ENCODE results near the gene ANKFN1.

Gene ANKFN1

GRCh38 chr17:56158344-56158743, 5.1 kb downstream of the ANKFN1 start:
- TF ChIP-seq EZH2phosphoT487 (IDR thresholded peaks at IDR 0.05; ENCODE audit: low read length) (no peak), EZH2 (optimal IDR thresholded peaks at IDR 0.05; ENCODE audit: low read depth, low read length) (no peak), CTCF (IDR thresholded peaks at IDR 0.05; ENCODE audit: low read length) (no peak)
- Histone ChIP-seq H3K9ac (ENCODE audit: low read length) (no peak overlapping the region), H3K36me3 (replicated peaks; ENCODE audit: insufficient read depth, low read length) (no peaks in the 10 kb centered on the region), H4K20me1 (ENCODE audit: insufficient read depth, low read length) (no peaks in the 10 kb centered on the region), H3K27ac (ENCODE audit: low read length) (no peak overlapping the region), H3K4me2 (ENCODE audit: low read depth, low read length) (no peak overlapping the region), H3K9me3 (replicated peaks; ENCODE audit: insufficient read depth, low read length) (no peaks in the 10 kb centered on the region), H3K27me3 (replicated peaks; ENCODE audit: insufficient read depth, low read length) (no peaks in the 10 kb centered on the region), H3K4me3 (ENCODE audit: low read length) (no peak overlapping the region), H2AFZ (ENCODE audit: low read length) (no peak overlapping the region), H3K79me2 (ENCODE audit: low read length) (no peaks in the 10 kb centered on the region), H3F3A (ENCODE audit: insufficient read depth, low read length) (no peaks in the 10 kb centered on the region), H3K9me2 (replicated peaks; ENCODE audit: insufficient read depth, low read length) (no peaks in the 10 kb centered on the region), H3K4me1 (ENCODE audit: low read length) (no peaks in the 10 kb centered on the region)
- DNase-seq: no peak

GRCh38 chr17:56158915-56159825, 5.9 kb downstream of the ANKFN1 start:
- no peaks in the 10 kb centered on the region for H3K9me2 ChIP-seq (replicated peaks; ENCODE audit: insufficient read depth, low read length)
- no peak overlapping the region for H3K27ac ChIP-seq (ENCODE audit: low read length)
- DNase-seq: no peak
- TF ChIP-seq EZH2 (optimal IDR thresholded peaks at IDR 0.05; ENCODE audit: low read depth, low read length) (no peak), CTCF (IDR thresholded peaks at IDR 0.05; ENCODE audit: low read length) (no peak), EZH2phosphoT487 (IDR thresholded peaks at IDR 0.05; ENCODE audit: low read length) (no peak)
- no peaks in the 10 kb centered on the region for H3K4me1 ChIP-seq (ENCODE audit: low read length)
- no peaks in the 10 kb centered on the region for H3K9me3 ChIP-seq (replicated peaks; ENCODE audit: insufficient read depth, low read length)
- H2AFZ ChIP-seq (ENCODE audit: low read length): no peak overlapping the region
- H3F3A ChIP-seq (ENCODE audit: insufficient read depth, low read length): no peaks in the 10 kb centered on the region
- no peaks in the 10 kb centered on the region for H3K27me3 ChIP-seq (replicated peaks; ENCODE audit: insufficient read depth, low read length)
- H3K4me3 ChIP-seq (ENCODE audit: low read length): no peak overlapping the region
- H3K9ac ChIP-seq (ENCODE audit: low read length): no peak overlapping the region
- no peak overlapping the region for H3K4me2 ChIP-seq (ENCODE audit: low read depth, low read length)
- H3K36me3 ChIP-seq (replicated peaks; ENCODE audit: insufficient read depth, low read length): no peaks in the 10 kb centered on the region
- no peaks in the 10 kb centered on the region for H4K20me1 ChIP-seq (ENCODE audit: insufficient read depth, low read length)
- no peaks in the 10 kb centered on the region for H3K79me2 ChIP-seq (ENCODE audit: low read length)

- Histone ChIP-seq H3K36me3 (replicated peaks; ENCODE audit: insufficient read depth, low read length) (no peaks in the 10 kb centered on the region), H3K9ac (ENCODE audit: low read length) (no peak overlapping the region)
These were observed 6.6 kb downstream of the ANKFN1 start for GRCh38 chr17:56159826-56160380.

GRCh38 chr17:56160422-56160821, 7.1 kb downstream of the ANKFN1 start:
- Histone ChIP-seq H3K79me2 (ENCODE audit: low read length) (no peaks in the 10 kb centered on the region), H3F3A (ENCODE audit: insufficient read depth, low read length) (no peaks in the 10 kb centered on the region), H3K9me2 (replicated peaks; ENCODE audit: insufficient read depth, low read length) (no peaks in the 10 kb centered on the region), H3K4me2 (ENCODE audit: low read depth, low read length) (no peak overlapping the region), H3K27ac (ENCODE audit: low read length) (no peak overlapping the region), H3K36me3 (replicated peaks; ENCODE audit: insufficient read depth, low read length) (no peaks in the 10 kb centered on the region), H3K4me3 (ENCODE audit: low read length) (no peak overlapping the region), H3K27me3 (replicated peaks; ENCODE audit: insufficient read depth, low read length) (no peaks in the 10 kb centered on the region), H2AFZ (ENCODE audit: low read length) (no peak overlapping the region), H3K9me3 (replicated peaks; ENCODE audit: insufficient read depth, low read length) (no peaks in the 10 kb centered on the region), H3K9ac (ENCODE audit: low read length) (no peak overlapping the region), H3K4me1 (ENCODE audit: low read length) (no peaks in the 10 kb centered on the region), H4K20me1 (ENCODE audit: insufficient read depth, low read length) (no peaks in the 10 kb centered on the region)
- no peak for TF ChIP-seq CTCF (IDR thresholded peaks at IDR 0.05; ENCODE audit: low read length)
- no peak for TF ChIP-seq EZH2 (optimal IDR thresholded peaks at IDR 0.05; ENCODE audit: low read depth, low read length)
- TF ChIP-seq EZH2phosphoT487 (IDR thresholded peaks at IDR 0.05; ENCODE audit: low read length): no peak
- no peak for DNase-seq

More at GRCh38 chr17:56159826-56160380, 6.6 kb downstream of the ANKFN1 start:
- Histone ChIP-seq H3K9me2 (replicated peaks; ENCODE audit: insufficient read depth, low read length) (no peaks in the 10 kb centered on the region), H3K79me2 (ENCODE audit: low read length) (no peaks in the 10 kb centered on the region), H3K4me1 (ENCODE audit: low read length) (no peaks in the 10 kb centered on the region), H3F3A (ENCODE audit: insufficient read depth, low read length) (no peaks in the 10 kb centered on the region), H3K4me2 (ENCODE audit: low read depth, low read length) (no peak overlapping the region), H3K4me3 (ENCODE audit: low read length) (no peak overlapping the region), H3K27me3 (replicated peaks; ENCODE audit: insufficient read depth, low read length) (no peaks in the 10 kb centered on the region), H2AFZ (ENCODE audit: low read length) (no peak overlapping the region), H3K9me3 (replicated peaks; ENCODE audit: insufficient read depth, low read length) (no peaks in the 10 kb centered on the region), H4K20me1 (ENCODE audit: insufficient read depth, low read length) (no peaks in the 10 kb centered on the region), H3K27ac (ENCODE audit: low read length) (no peak overlapping the region)
- no peak for TF ChIP-seq EZH2phosphoT487 (IDR thresholded peaks at IDR 0.05; ENCODE audit: low read length)
- no peak for DNase-seq

All from MM.1S (cell line).